ENCODE results near the gene SLC4A1. TPM values are rescaled to one million over a fixed set of nuclear protein-coding genes. Genes with fewer than 3 reads are reported as not detected.
"Not testable (repeated sequence)": the region's sequence is repeated elsewhere in the genome, so short reads cannot be mapped to it uniquely, and the experiment has no call there.

Gene SLC4A1
- total RNA-seq, 2 donors from 2014 or later: not detected

DNA sequence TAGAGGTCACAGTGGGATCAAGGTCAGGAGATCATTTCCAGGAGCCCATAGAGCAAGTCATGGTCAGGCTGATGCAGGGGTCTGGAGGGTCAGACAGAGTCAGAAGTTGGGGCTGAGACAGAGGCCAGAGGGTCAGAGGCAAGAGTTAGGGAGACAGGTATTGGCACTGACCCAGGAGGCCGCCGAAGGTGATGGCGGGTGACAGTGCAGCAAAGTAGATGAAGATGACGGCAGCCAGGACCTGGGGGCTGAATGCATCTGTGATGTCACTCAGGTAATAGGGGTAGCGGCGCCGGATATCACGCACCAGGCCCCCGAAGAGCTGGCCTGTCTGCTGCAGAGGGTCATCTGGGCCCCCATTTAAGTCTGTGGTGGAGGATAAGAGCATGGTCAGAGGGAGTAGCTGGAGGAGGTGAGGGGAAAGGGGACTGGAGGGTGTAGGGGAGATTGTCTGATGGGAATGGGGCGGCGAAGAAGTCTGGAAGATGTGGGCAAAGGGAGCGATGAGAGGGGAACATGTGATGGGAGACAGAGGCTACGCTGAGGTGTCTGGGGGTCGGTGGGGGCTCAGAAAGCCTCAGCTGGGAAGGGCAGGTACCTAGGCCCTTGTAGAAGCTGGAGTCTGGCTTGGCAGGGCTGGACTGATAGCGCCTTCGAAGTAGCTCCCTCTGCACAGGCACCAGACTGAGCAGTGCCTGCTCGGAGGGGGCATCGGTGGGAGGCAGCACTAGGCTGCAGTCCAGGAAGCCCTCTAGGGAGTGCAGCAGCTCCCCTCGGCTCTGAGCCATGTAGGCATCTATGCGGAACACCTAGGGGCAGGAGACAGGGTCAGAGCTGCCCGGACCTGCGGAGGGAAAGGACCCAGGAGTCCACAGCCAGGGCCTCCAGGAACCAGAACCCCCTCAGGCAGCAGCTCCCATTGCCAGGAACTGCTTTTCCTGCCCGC, 9.8 kb downstream of the SLC4A1 start:
- Mint-ChIP-seq H3K27me3 (peaks cover 4 to 8% of the 10 kb centered on the region in 2 donors), H3K4me1 (ENCODE audit: low read depth in 2 of 2) (no peaks in the 10 kb centered on the region), H3K4me3 (no peak overlapping the region), H3K9me3 (no peaks in the 10 kb centered on the region), H3K27ac (peak overlapping the region in 1 of 2 donors; percentile 13), H3K36me3 (no peaks in the 10 kb centered on the region)
- ATAC-seq (no peak), DNase-seq (ENCODE audit: low spot score) (no peak)

DNA sequence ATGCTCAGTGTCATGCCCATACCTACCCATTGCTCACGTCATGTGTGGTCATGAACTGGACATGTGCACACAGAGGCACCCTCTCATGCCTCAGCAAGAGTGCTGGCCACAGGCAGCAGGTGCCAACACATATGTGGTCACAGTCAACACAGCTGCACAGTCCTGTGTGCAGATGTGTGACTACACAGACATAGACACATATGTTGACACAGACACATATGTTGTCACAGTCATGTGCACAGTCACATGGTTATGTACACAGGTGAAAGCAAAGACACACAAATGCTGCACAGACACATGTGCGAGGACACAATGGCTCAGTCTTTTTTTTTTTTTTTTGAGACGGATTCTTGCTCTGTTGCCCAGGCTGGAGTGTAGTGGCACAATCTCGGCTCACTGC, 11.3 kb downstream of the SLC4A1 start:
- ATAC-seq (no peak), DNase-seq (ENCODE audit: low spot score) (no peak)
- Mint-ChIP-seq H3K27ac (no peak overlapping the region), H3K4me3 (no peak overlapping the region), H3K36me3 (no peaks in the 10 kb centered on the region), H3K9me3 (no peaks in the 10 kb centered on the region), H3K27me3 (peaks cover 4 to 8% of the 10 kb centered on the region in 2 donors), H3K4me1 (ENCODE audit: low read depth in 2 of 2) (peaks cover 0 to 3% of the 10 kb centered on the region in 2 donors)

DNA sequence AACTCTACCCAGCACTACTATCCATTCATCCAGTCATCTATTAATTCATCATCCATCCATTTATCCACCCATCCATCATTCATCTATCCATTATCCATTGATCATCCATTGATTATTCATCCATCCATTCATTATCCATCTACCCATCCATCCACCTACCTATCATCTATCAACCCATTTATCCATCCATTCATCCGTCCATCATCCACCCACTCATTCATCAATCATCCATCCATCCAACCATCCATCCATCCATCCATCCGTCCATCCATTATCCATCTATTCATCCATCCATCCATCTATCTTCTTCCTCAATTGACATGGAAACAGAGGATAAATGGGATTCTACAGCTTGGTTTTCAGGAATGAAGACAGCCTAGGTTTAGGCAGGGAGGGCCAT, 12.0 kb downstream of the SLC4A1 start:
- no peaks in the 10 kb centered on the region for H3K9me3 Mint-ChIP-seq
- no peaks in the 10 kb centered on the region for H3K36me3 Mint-ChIP-seq
- no peak overlapping the region for H3K27ac Mint-ChIP-seq
- ATAC-seq (no peak), DNase-seq (ENCODE audit: low spot score) (no peak)
- H3K4me1 Mint-ChIP-seq (ENCODE audit: low read depth in 2 of 2): peaks cover 0 to 3% of the 10 kb centered on the region in 2 donors
- peaks cover 4 to 8% of the 10 kb centered on the region in 2 donors for H3K27me3 Mint-ChIP-seq
- H3K4me3 Mint-ChIP-seq: no peak overlapping the region

DNA sequence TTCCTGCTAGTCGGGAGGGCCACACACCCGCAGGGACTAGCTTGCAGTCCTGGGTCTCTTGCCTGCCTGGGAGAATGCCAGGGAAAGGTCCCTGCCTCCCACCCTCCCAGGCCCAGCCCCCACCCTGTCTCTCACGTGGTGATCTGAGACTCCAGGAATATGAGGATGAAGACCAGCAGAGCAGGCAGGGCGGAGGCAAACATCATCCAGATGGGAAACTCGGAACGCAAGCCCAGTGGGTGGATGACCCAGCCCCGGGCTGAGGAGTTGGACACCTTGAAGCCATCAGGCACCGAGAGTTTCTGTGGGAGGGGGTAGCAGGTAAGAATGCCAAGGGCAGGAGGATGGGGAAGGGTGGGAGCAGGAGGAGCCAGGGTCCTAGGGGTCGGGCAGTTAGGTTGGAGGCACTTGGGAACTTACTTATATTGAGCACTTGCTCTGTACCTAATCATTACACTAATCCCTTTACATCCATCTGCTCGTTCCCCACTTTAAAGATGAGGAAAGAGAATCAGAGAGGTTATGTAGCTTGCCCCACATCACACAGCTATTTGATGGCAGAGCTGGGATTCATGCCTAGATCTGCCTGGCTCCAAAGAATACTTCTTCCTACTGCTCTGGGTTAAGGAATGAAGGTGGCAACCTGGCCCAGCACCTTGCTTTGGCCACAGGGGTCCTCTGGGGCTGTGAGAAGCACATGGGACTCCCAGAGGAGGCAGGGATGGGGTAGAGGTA, 13.4 kb downstream of the SLC4A1 start:
- peaks cover 4 to 8% of the 10 kb centered on the region in 2 donors for H3K27me3 Mint-ChIP-seq
- no peak overlapping the region for H3K4me3 Mint-ChIP-seq
- H3K4me1 Mint-ChIP-seq (ENCODE audit: low read depth in 2 of 2): peaks cover 0 to 3% of the 10 kb centered on the region in 2 donors
- DNase-seq (ENCODE audit: low spot score) (no peak), ATAC-seq (no peak)
- H3K36me3 Mint-ChIP-seq: no peaks in the 10 kb centered on the region
- no peaks in the 10 kb centered on the region for H3K9me3 Mint-ChIP-seq
- no peak overlapping the region for H3K27ac Mint-ChIP-seq

DNA sequence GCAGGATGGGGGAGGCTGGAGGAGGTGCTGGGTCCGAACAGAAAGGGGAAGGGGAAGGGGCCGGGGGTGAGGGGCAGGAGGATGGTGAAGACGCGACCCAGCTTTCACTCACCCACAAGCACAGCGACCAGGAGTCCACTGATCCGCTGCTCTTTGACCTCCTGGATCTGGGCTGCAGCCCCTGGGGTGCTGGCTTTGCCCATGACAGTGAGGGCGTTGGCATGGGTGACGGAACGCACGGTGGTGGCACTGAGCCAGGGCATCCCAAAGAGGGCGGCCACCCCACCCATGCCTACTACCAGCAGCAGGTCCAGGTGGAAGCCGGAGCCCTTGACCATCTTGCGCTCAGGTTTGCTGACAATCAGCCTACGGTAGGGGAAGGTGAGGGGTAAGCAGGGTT, 14.9 kb downstream of the SLC4A1 start:
- peaks cover 4 to 8% of the 10 kb centered on the region in 2 donors for H3K27me3 Mint-ChIP-seq
- no peaks in the 10 kb centered on the region for H3K9me3 Mint-ChIP-seq
- H3K36me3 Mint-ChIP-seq: no peaks in the 10 kb centered on the region
- DNase-seq (ENCODE audit: low spot score): no peak
- peaks cover 5 to 11% of the 10 kb centered on the region in 2 donors for H3K4me1 Mint-ChIP-seq (ENCODE audit: low read depth in 2 of 2)
- no peak for ATAC-seq
- no peak overlapping the region for H3K4me3 Mint-ChIP-seq
- no peak overlapping the region for H3K27ac Mint-ChIP-seq

DNA sequence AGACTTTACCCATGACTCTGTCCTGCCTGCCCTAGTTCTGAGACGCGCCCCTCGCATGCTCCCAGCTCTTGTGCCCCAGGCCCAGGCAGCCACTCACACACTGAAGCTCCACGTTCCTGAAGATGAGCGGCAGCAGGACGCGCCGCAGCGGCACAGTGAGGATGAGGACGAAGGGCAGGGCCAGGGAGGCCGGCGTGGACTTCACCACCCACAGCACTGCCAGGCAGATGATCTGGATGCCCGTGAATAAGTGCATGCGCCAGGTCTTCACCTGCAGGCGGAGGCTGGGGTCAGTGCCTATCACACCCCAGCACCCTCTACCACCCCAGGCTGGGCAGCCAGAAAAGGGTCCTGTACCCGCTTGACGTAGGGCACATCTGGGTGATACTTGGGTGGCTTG, 16.9 kb downstream of the SLC4A1 start:
- Mint-ChIP-seq H3K27me3 (peaks cover 3 to 6% of the 10 kb centered on the region in 2 donors), H3K4me3 (no peak overlapping the region), H3K27ac (no peak overlapping the region), H3K36me3 (no peaks in the 10 kb centered on the region), H3K4me1 (ENCODE audit: low read depth in 2 of 2) (peaks cover 23 to 29% of the 10 kb centered on the region in 2 donors), H3K9me3 (no peaks in the 10 kb centered on the region)
- ATAC-seq: no peak
- DNase-seq (ENCODE audit: low spot score): no peak

DNA sequence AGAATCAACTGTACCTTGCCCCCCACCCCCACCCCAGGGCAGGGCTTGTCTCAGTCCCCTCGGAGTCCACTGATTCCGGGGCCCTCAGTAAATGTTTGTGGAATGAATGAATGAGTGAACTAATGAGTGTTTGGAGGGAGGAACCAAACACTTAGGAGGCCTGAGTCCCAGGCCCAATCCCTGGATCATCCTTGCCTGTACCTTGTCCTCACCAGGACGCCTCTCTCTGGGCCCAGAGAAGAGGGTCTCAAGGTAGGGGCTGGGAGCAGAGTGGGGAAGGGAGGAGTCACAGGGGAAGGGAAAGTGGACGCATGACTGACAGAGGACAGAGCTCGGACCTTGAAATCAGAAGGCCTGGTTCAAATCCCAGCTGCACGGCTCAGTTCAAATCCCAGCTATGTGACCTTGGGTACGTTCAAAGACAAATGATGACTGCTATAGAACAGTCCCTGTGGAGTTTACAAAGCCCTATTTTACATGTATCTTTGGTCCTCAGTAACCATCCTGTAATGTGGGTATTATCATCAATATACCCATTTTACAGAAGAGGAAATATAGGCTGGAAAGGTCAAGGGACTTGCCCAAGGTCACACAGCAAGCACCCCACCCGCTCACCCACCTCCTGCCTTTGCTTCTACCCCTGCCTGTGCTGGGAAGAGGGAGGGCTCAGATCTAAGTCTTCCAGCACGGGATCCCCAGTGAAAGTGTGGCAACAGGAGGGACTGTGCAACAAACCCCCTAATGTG, 18.3 kb downstream of the SLC4A1 start:
- Mint-ChIP-seq H3K27me3 (no peaks in the 10 kb centered on the region), H3K27ac (peak overlapping the region; percentile 49 to 73), H3K36me3 (no peaks in the 10 kb centered on the region), H3K4me1 (ENCODE audit: low read depth in 2 of 2) (peaks cover 31 to 34% of the 10 kb centered on the region in 2 donors), H3K4me3 (no peak overlapping the region), H3K9me3 (no peaks in the 10 kb centered on the region)
- DNase-seq (ENCODE audit: low spot score) (no peak), ATAC-seq (no peak)

DNA sequence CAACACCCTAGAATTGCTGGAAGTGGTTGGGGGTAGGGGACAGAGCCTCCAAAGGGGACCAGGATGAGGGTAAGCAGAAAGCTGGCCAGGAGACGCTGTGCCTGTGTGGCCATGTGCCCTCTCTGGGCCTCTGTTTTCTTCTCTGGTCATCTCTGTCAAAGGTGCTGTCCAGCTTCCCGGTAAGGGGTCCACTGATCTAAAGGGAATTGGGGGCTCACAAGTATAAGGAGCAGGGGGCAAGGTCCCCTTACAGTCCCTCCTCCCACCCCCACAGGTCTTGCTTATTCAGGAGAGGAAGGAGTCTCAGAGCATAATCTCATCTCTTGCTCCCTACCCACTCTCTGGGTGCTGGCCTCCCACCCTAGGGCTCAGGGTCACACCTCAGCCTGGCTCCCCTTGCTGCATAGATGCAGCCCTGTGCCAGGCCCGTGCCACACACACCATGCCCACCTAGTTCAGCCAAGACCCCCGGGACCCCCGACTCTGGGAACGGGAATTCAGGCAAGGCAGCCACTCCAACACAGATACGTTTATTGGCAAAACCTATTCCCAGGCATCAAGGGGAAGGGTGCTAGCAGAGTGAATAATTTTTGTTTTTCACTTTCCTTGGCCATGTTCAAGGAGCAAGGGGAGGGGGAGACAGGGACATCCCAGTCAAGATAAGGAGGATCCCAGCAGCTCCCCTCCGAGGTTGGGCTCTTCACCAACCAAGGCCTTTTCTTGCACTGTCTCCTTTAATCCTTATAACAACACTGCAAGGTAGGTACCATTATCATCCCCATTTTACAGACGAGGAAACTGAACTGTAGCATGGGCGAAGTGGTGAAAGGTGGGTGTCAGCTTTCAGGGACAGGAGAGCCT, 19.8 kb downstream of the SLC4A1 start:
- H3K4me1 Mint-ChIP-seq (ENCODE audit: low read depth in 2 of 2): peaks cover 31 to 38% of the 10 kb centered on the region in 2 donors
- no peaks in the 10 kb centered on the region for H3K9me3 Mint-ChIP-seq
- peak overlapping the region; percentile 77 to 95 for H3K27ac Mint-ChIP-seq
- DNase-seq (ENCODE audit: low spot score): no peak
- no peaks in the 10 kb centered on the region for H3K36me3 Mint-ChIP-seq
- ATAC-seq: no peak
- H3K27me3 Mint-ChIP-seq: no peaks in the 10 kb centered on the region
- H3K4me3 Mint-ChIP-seq: no peak overlapping the region

DNA sequence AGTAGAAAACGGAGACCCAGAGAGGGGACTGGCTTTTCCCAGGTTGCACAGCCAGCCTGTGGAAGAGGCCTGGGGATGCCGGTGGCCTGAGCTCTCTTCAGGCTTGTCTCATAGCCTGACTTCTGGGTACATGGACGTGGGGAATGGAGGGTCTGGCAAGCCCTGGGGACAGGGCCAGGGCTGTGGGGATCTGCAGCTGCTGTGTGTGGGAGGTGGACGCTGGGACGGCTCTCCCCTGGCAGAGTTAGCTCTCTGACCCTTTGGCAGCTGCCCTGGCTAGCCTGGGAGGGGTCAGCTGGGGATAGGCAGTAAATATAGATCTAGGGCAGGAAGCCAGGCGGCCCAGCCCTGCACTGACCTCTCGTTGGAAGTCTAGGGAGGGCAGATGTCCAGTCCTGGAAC, 20.5 kb downstream of the SLC4A1 start:
- DNase-seq (ENCODE audit: low spot score) (no peak), ATAC-seq (no peak)
- Mint-ChIP-seq H3K4me1 (ENCODE audit: low read depth in 2 of 2) (peaks cover 31 to 38% of the 10 kb centered on the region in 2 donors), H3K9me3 (no peaks in the 10 kb centered on the region), H3K27me3 (no peaks in the 10 kb centered on the region), H3K36me3 (no peaks in the 10 kb centered on the region), H3K4me3 (no peak overlapping the region), H3K27ac (peak overlapping the region; percentile 77 to 95)

DNA sequence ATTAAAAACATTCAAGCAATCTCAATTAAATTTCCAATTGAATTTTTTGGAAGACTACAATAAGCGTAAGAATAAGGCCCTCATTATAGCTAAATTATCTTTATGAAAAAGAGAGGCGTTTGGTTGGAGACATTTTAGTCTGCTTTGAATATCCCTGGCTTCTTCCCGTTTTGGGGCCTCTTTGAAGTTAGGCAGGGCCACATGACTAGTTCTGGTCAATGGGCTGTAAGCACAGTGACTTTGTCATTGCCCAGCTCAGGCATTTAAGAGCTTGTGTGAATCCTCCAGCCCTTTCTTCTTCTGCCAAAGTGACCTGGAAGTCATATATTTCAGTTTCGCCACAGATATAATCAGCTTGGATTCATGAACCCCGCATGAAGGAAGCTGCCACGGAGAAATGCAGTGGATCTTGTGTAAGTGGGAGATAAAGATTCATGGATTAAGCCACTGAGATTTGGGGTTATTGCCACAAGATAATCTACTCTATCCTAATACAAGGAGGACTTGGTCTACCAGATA, 26.8 kb downstream of the SLC4A1 start:
- Mint-ChIP-seq H3K9me3 (no peaks in the 10 kb centered on the region), H3K27ac (no peak overlapping the region), H3K4me1 (ENCODE audit: low read depth in 2 of 2) (peaks cover 9 to 12% of the 10 kb centered on the region in 2 donors), H3K36me3 (no peaks in the 10 kb centered on the region), H3K27me3 (no peaks in the 10 kb centered on the region), H3K4me3 (no peak overlapping the region)
- no peak for ATAC-seq
- DNase-seq (ENCODE audit: low spot score): no peak

DNA sequence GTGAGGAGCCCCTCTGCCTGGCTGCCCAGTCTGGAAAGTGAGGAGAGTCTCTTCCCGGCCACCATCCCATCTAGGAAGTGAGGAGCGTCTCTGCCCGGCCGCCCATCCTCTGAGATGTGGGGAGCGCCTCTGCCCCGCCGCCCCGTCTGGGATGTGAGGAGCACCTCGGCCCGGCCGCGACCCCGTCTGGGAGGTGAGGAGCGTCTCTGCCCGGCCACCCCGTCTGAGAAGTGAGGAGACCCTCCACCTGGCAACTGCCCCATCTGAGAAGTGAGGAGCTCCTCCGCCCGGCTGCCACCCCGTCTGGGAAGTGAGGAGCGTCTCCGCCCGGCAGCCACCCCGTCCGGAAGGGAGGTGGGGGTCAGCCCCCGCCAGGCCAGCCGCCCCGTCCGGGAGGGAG, 30.0 kb downstream of the SLC4A1 start:
- H3K27me3 Mint-ChIP-seq; H3K9me3 Mint-ChIP-seq; H3K27ac Mint-ChIP-seq; ATAC-seq; H3K36me3 Mint-ChIP-seq; H3K4me3 Mint-ChIP-seq; DNase-seq (ENCODE audit: low spot score); H3K4me1 Mint-ChIP-seq (ENCODE audit: low read depth in 2 of 2): not testable (repeated sequence)

DNA sequence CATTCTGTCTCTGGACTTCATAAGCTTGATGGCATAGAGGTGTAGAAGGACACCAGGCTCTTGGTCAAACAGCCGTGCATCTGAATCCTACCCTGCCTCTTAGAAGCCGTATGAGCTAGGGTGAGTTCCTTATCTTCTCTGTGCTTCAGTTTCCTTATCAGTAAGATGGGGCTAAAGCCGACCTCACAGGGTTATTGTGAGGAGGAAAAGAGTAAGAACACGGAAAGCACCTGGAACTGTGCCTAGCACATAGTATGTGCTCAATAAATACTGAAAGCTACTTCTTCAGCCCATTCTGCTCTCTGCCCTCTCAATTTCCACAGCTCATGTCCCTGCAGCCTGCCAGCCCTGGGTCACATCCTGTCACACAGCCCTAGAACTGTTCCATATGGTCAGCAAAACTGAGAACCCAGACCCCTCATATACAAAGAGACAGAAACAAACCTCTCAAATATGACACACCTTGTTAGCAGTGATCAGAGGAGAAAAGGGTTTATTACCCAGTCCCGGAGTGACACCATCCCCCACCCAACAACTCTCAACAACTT, 31.4 kb downstream of the SLC4A1 start:
- H3K36me3 Mint-ChIP-seq: no peaks in the 10 kb centered on the region
- no peaks in the 10 kb centered on the region for H3K27me3 Mint-ChIP-seq
- ATAC-seq: no peak
- H3K4me3 Mint-ChIP-seq: no peak overlapping the region
- no peaks in the 10 kb centered on the region for H3K9me3 Mint-ChIP-seq
- H3K27ac Mint-ChIP-seq: no peak overlapping the region
- peaks cover 5 to 8% of the 10 kb centered on the region in 2 donors for H3K4me1 Mint-ChIP-seq (ENCODE audit: low read depth in 2 of 2)
- DNase-seq (ENCODE audit: low spot score): no peak
